ENCODE results near the gene FBXW7.

DNA sequence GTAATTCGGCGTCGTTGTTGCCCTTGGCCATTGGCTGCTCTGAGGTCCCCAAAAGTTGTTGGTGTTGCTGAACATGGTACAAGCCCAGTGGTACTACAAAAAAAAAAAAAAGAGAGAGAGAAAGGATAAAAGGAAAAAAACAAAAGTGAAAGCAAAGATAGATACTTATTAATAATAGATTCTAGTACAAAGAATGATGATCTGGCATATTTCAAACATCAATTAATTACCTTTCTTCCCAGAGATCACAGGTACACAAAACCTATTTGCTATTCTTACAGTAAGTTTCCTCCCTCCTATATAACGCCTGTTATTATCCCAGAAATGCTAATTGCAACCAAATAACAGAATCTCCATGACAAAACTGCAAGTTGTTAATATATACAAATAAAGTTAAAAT, 188.9 kb downstream of the FBXW7 start:
- TF ChIP-seq, protein P1, sequence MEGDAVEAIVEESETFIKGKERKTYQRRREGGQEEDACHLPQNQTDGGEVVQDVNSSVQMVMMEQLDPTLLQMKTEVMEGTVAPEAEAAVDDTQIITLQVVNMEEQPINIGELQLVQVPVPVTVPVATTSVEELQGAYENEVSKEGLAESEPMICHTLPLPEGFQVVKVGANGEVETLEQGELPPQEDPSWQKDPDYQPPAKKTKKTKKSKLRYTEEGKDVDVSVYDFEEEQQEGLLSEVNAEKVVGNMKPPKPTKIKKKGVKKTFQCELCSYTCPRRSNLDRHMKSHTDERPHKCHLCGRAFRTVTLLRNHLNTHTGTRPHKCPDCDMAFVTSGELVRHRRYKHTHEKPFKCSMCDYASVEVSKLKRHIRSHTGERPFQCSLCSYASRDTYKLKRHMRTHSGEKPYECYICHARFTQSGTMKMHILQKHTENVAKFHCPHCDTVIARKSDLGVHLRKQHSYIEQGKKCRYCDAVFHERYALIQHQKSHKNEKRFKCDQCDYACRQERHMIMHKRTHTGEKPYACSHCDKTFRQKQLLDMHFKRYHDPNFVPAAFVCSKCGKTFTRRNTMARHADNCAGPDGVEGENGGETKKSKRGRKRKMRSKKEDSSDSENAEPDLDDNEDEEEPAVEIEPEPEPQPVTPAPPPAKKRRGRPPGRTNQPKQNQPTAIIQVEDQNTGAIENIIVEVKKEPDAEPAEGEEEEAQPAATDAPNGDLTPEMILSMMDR (conservative IDR thresholded peaks at IDR 0.05 in 1 of 2, IDR thresholded peaks at IDR 0.05 in 1 of 2; ENCODE audit: low read depth in 1 of 2, low read length in 2 of 2): no peak
- TF ChIP-seq EZH2 (IDR thresholded peaks at IDR 0.05; ENCODE audit: low read length, missing control alignments): no peak
